Activated effector memory CD4-positive, alpha-beta T cell treated with anti-CD3 and anti-CD28 coated beads, Interleukin-2, amount 50 U/mL, for 16 hours (primary cell): ENCODE results near the gene RAD54L.
"Not testable (repeated sequence)": the region's sequence is repeated elsewhere in the genome, so short reads cannot be mapped to it uniquely, and the experiment has no call there.

ENCODE experiments used
- DNase-seq: peaks from one replicate; pipeline ENCODE4 v3.0.0-alpha.2; 2020

The RAD54L gene

GRCh38 chr1:46242918-46243317, 4.6 kb upstream of the RAD54L start:
- DNase-seq, result no peak

- not testable (repeated sequence) for DNase-seq
These were observed 3.7 kb upstream of the RAD54L start for GRCh38 chr1:46243831-46244230.

GRCh38 chr1:46244656-46245371, 2.7 kb upstream of the RAD54L start:
- no peak for DNase-seq

GRCh38 chr1:46246136-46246535, 1.4 kb upstream of the RAD54L start:
- DNase-seq, result not testable (repeated sequence)

- DNase-seq, result peak; percentile 82
These were observed 771 bp upstream of the RAD54L start for GRCh38 chr1:46246548-46247435.

GRCh38 chr1:46248122-46248920, 758 bp downstream of the RAD54L start:
- peak; percentile 64 for DNase-seq

- no peak for DNase-seq
These were observed 7.1 kb downstream of the RAD54L start for GRCh38 chr1:46254668-46255067.

GRCh38 chr1:46256523-46256922, 9.0 kb downstream of the RAD54L start:
- no peak for DNase-seq

- DNase-seq, result no peak
These were observed 14.9 kb downstream of the RAD54L start for GRCh38 chr1:46262508-46262907.

- DNase-seq, result no peak
These were observed 15.6 kb downstream of the RAD54L start for GRCh38 chr1:46263146-46263545.

GRCh38 chr1:46268578-46268977, 21.0 kb downstream of the RAD54L start:
- DNase-seq, result no peak

- DNase-seq, result no peak
These were observed 26.9 kb downstream of the RAD54L start for GRCh38 chr1:46274225-46275029.

- no peak for DNase-seq
These were observed 27.4 kb downstream of the RAD54L start for GRCh38 chr1:46275030-46275337.

- no peak for DNase-seq
These were observed 30.3 kb downstream of the RAD54L start for GRCh38 chr1:46277658-46278373.

- no peak for DNase-seq
These were observed 31.2 kb downstream of the RAD54L start for GRCh38 chr1:46278807-46279206.

- DNase-seq, result no peak
These were observed 32.5 kb downstream of the RAD54L start for GRCh38 chr1:46280092-46280491.

- DNase-seq, result no peak
These were observed 33.5 kb downstream of the RAD54L start for GRCh38 chr1:46281021-46281420.

GRCh38 chr1:46284058-46284457, 36.5 kb downstream of the RAD54L start:
- DNase-seq, result no peak

- no peak for DNase-seq
These were observed 37.3 kb downstream of the RAD54L start for GRCh38 chr1:46284597-46285564.

- no peak for DNase-seq
These were observed 38.3 kb downstream of the RAD54L start for GRCh38 chr1:46285730-46286477.
